Amygdala (tissue), 56 donors: ENCODE data around the gene RNF148.

Source experiments
- DNase-seq, 56 donors: peaks; one replicate each; lab custom pipeline; 2025; lab: John Stamatoyannopoulos, UW

The RNF148 gene, protein sequence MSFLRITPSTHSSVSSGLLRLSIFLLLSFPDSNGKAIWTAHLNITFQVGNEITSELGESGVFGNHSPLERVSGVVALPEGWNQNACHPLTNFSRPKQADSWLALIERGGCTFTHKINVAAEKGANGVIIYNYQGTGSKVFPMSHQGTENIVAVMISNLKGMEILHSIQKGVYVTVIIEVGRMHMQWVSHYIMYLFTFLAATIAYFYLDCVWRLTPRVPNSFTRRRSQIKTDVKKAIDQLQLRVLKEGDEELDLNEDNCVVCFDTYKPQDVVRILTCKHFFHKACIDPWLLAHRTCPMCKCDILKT

DNA sequence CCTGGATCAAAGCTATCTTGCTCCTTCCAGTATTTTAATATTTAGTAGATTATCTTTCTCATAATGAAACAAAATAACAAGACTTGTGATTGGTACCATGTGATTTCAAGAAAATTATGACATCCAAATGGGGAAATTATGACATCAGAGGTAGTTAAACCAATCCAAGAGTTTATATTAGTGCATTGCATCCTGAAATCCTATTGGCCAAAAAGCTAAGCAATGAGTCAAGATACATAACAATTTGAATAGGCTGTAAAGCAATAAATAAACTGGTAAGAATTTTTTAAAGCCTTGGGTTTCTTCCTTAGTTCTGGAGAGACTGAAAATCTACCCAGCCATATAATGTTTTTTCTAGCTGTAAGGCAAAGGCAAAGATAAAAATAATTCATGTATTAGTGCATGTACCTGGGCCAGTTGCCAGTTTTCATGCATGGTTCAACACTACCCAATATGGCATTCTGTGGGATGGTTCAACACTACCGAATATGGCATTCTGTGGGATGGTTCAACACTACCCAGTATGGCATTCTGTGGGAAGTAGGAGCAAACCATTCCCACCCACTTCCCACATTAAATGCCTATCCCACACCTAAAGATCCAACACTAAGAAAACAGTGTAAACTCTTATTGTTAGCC lies at the start of gene RNF148:
Gene RNF148 (minus strand): TSS at position 51 of the 639 bp plus-strand sequence. CDS start 172 bp downstream, outside the sequence.
- DNase-seq, result no peak

DNA sequence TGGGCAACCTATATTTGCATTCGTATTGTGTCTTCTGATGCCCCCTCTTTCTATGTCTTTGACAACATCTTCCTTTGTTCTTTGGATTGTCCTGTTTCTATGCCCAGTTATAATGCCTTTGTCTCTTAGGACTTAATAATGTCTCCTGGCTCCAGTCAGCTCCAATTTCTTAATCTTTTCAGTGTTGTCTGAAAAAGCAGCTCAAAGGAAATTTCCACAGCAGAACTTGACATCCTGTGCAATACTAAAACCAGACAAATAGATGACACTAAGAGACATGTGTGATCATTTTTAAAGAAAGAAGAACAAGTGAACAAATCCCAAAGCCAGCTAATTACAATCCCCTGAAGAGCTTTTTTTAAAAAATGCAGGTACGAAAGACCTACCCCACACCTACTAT lies 47.7 kb upstream of the RNF148 start:
- no peak for DNase-seq

DNA sequence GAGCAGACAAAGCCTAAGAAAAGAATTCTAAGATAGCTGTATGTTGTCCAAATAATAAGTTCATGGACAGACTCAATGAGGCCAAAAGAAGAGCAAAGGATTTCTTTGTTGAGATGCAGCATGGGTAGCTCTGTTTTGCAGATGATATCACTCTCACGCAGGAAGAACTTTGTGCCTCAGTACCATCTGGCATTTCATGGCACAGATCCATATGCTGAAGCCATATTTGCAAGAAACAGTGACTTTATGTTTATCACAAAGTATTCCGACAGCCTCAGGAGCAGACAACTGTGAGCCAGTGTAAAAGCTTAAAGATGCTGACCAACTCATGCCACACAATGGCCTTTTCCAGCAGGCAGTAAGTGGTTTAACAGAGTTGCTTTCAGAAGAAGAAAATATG lies 45.5 kb upstream of the RNF148 start:
- peak in 4 of 56 donors; percentile 1 to 27 (median 8) for DNase-seq

DNA sequence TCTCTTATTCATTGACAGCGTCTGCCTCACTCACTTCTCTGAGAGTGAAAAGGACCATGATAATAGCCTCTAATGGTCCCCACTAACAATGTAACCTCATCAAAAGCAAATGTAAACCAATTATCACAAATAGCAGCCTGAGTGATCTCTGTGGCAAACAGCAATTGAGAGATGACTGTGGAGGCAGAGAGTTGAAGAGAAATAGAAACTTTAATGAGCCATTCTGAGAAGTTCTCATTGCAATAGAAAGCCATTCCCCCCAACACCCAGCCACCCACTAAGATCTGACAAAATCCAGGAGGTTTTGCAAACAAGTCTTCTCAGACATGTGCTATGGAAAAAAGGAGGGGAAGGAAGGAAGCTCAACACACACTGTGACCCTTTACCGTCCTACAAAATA lies 44.2 kb upstream of the RNF148 start:
- DNase-seq, result no peak

DNA sequence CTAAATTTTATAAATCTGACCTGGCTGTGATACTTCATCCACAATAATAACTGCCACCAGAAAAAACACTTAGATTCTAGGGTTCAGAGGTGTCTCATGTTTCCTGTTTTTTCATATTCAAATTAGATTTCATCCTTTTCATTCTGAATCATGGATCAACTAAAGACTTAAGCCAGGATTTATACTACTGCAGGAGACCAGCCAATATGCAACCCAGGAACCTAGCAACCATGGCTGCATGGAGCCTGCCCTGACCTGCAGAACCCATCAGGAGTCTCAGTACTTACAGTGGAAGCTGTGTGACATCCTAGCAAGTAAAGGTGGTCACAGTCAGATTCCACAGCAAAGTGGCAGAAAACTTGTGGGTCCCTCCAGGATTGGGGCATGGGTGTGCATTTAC lies 40.5 kb upstream of the RNF148 start:
- no peak for DNase-seq

DNA sequence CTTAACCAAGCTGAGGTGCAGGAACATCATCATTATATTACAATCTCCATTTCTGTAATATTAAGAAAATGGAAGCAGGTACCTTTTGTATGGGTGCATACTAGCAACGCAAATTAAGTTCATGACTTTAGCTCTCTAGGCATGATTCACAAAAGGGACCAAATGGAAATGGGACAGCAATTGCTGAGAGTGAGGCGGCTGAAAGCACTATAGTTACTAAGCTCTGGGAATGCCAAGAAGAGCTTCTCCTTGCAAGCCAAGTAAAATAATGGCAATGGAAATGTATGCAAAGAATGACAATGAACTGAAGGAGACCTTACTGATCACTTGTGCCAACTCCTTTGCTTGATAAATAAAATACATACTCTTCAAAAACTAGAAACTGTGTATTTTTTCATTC lies 36.2 kb upstream of the RNF148 start:
- DNase-seq, result no peak

DNA sequence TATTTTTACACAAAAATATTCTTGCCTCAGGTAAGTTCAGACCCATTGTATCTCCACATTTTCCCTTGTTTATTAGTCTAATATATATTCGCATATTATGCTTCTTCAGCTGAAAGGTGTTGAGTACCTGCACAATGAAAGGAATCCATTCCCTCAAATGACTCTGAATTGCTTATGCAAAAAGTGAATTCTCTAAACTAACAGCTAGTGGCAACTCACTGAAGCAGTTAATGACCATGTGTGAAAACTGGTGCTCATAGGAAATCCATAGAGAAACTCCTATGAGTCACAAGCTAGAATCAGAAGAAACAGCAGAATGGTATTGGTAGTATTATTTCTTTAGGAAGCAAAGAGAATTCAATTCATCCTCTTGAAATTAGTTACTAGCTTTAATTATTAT lies 33.5 kb upstream of the RNF148 start:
- no peak for DNase-seq

DNA sequence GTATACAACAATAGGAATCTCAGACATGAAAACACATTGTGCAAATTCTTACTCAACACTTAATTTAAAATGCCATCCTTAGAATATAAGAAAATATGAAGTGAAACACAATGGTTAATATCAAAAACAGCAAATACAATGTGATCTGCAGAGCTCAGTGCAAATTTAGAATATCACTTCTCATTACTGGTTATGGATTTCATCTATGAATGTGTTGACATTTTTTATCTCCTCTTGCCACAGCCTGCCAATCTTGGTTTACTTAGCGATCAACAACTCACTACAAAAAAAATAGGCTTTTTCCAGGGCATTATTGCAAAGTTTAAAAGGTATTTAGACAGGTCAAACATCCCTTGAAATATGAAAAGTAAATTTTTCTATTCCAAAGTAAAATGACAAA lies 25.0 kb upstream of the RNF148 start:
- DNase-seq, result no peak

DNA sequence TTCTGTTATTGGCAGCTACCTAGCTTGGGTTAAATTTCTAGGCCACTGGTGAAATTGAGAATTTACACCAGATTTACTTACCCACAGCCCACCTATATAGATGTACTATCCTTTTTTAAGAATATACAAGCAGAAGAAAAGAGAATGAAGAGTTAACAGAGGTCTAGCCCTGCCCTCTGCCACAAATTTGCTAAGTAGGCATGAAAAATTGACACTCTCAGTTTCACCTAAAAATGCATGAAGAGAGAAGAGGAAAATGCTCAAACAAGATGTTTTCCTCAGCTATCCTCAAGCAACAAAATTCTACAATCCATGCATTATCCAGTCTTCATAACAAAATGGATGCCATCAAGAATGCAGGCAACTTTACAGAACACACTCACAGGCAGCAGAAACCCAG lies 24.6 kb upstream of the RNF148 start:
- no peak for DNase-seq

DNA sequence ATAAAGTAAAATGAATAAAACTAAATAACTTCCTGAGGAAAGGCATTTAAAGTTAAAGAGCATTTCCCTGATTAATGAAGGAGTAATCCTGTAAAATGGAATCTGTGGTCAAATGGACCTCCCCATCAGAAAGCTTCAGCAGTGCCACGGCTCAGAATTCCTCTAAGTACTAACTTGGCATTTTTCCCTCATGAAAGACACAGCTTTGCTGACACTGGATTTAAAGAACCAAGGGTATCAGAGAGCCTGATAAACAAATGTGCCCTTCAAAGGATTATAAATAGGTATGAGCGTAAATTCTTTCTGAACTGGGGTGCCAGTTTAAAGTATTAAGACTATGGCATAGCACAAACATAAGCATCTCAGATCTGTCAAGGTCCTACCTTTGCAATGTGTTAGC lies 24.2 kb upstream of the RNF148 start:
- DNase-seq, result no peak

DNA sequence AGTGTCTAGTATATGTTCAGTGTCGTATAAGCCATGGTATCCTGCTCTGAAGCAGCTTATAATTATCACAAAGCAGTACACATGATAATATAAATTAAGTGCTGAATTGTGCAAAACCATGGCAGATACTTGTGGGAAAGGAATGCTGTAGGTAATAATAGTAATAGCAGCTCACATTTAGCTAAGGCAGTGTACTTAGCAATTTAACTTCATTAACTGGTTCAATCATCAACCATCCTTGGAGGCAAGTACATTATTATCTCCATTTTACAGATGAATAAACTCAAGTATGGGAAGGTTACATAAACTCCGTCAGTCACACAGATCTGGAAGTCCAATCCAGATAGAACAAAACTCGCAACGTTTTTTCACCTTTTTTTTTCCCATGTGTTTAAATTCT lies 21.6 kb upstream of the RNF148 start:
- no peak for DNase-seq

DNA sequence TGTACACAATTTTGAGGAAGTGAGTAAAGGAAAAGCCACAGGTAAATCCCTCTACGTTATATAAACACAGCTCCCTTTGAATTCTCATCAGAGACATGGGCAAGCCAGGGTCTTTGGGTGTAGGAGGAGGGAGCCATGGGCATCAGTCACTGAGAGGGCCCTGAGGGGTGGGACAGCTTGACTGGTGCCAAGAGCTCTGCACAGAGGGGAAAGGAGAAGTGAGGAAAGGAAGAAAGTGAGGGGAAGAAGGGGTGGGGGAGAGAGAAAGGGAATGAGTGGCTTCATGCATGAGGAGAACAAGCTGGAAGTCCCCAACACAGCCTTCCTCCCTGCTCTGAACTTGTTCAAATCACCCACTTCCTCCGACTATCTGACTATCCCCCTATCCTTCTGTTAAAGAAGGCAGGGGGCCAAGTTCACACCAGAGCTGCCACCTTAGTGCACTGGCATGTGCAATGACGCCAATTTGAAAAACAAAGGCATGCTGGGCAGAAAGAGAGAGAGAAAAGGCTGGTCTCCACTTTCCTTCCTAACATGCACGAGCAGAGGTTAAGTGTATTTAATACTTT lies 16.4 kb upstream of the RNF148 start:
- no peak for DNase-seq

DNA sequence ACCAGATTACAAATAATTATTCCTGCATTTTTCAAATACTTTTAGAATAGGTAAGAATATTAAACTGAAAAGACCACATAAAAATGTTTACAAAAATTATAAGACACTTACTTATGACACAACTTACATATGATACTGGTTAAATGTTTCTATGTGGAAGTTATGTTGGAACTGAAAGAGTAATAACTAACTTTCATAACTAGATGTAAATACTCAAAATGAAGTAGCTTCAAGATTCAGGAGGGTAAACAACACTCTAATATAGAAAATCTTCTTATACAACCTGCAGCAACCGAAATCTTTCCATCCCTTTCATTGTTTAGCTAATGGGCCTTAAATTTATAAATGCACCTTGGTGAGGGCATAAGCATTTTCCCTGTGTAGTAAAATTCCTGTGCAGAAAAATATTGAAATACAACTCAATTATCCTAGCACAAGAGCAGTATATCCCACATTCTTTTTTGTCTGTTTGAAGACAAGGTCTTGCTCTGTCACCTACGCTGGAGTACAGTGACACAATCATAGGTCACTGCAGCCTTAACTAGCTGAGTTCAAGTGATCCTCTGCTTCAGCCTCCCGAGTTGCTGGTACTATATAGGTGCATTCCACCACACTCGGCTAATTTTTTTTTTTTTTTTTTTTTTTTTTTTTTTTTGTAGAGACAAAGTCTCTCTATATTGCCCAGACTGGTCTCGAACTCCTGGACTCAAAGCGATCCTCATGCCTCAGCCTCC lies 14.8 kb upstream of the RNF148 start:
- DNase-seq, result no peak

DNA sequence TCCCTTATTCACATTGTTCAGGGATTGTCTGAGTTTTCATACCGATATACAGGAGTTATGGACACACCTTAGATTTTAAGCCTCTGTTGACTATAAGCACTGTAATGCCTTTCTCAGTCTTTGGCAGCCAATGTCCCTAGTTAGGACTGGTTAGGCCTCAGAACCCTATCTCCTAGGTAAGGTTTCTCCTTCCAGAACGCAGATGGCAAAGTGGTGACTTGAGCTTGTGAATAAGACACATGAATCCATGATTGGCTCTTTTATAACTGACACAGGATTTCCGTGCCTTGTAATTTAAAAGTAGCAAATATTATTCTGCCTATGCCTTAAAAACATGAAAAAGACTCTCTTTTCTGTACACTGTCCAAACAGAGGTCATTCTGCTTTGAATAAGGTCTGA lies 12.5 kb upstream of the RNF148 start:
- DNase-seq, result no peak

DNA sequence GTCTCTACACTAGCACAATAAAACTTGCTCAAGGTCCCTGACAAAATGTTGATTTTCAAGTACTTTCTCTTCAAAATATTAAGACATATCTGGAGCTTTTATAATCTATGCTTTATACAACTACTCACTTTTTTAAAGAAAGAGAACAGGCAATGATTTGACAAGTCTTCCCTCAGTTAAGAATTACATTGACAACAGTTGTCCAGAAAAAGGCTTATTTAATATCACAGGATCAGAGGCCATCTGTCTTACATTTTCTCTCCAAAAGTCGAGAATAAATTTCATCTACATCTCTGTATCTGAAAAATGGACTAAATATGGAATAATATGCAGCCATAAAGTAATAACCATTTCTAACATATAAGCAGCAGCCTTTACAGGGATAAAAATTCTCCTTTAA lies 8.2 kb upstream of the RNF148 start:
- DNase-seq, result no peak

DNA sequence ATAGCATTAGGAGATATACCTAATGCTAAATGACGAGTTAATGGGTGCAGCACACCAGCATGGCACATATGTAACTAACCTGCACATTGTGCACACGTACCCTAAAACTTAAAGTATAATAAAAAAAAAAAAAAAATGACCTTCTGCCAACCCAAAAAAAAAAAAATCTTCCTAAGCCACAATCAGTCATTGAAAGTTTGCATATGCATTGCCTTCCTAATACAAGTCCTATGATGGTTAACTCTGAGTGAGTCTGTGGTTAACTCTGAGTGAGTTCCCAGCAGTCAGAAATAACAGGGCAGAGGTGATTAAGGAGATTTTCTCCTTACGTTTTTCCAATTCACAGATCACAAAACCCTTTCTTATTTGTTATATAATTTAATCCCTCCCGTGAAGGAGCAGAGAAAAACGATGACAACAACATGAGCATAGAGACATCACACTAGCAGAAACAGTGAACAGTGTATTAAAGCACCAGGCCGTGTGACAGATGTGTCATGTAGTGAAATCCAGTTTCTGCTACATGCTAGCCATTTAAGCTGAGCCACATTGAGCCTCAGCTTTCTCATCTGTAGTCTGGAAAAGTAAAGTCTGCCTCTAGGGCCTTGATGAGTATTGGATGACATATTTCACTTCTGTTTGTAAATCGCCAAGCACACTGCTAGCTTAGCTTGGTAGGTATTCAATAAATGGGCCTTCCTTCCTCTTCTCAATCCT lies 7.4 kb upstream of the RNF148 start:
- DNase-seq, result no peak

DNA sequence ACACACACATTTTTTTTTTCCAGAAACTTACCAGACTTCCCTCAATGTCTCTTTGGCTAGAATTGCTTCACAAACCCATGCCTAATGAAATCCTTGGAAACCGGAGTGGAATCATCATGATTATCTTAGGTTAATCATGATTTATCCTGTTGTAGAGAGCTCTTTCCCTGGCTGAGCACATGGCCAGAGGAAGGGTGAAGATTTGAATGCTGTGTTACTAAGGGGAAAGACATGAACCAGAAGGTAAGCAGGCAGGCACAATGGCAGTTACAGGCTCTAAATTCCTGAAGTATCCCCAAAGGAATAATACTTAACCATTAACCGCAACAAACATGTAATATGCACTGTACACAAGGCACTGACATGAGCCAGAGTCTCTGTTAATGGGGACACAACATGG lies 4.1 kb upstream of the RNF148 start:
- DNase-seq, result no peak

DNA sequence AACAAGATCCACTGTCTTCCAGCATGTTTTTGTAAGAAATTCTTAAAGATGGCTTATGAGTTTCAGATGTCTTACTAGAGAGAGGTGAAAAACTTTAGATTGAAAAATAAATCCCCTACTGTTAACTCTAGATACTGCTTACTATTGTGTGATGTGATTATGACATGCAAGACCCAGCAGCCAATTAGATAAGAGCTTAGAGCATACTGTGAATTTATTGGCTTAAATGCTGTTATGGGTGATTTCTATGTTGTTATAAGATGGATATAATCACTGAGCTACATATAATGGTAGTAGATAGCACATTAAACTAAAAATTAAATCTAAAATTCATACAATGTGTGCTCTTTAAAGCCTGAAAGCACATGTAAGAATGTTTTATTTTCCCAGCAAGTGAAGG lies 3.7 kb downstream of the RNF148 start, which contains the start of gene RNF133:
Gene RNF133 (minus strand): TSS at position 101 of the 400 bp plus-strand sequence. CDS start 199 bp downstream, outside the sequence.
- no peak for DNase-seq

DNA sequence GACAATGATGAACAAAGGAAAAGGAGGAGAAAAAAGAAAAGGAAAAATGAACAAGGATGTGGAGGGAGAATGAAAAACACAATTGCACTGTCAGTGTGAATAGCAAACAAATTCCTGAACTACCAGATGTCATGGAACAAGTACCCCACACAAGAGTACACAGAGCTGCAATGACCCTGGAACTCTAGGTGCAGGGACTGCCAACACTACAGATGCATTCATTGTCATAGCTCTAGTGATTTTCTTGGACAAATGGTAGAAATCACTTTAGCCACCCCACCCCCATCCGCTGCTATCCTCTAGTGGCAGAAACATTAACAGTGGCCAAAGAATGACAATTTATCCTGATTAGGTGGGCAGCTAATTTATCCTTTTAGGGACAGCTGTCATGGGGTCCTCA lies 6.9 kb downstream of the RNF148 start:
- no peak for DNase-seq

DNA sequence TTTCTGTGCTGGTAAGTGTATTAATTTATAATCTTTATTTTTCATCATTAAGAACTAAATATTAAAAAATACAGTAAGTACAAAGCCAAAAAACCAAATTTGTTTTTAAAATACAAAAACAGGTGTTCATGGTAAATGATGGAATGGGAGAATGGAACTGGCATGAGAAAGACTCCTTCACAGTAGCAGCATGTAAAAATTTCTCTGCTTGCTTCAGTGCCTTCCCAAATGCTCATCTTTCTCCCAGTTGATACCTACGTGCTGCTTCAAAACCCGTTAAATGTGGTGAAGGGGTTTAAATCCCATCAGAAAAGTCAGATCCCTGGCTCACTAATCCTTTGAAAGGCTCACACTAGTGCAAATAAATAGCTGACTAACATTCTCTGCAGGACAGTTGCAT lies 8.0 kb downstream of the RNF148 start:
- no peak for DNase-seq
